ENCODE data around the gene GCC1.

Gene GCC1
- 73.6 to 111 reads per million in 2 donors for total RNA-seq

- DNase-seq, result peak; percentile 87 to 91 (median 89)
Measured at GRCh38 chr7:127585044-127585953, at the start of gene GCC1. Gene GCC1 (minus strand): TSS chr7:127585596. CDS start chr7:127585182, 414 bp downstream.

GRCh38 chr7:127632276-127632910 is 47.0 kb upstream of the GCC1 start:
- DNase-seq, result no peak

- DNase-seq, result peak in 1 of 5 experiments; percentile 14
Measured at GRCh38 chr7:127629268-127629854, 44.0 kb upstream of the GCC1 start.

- no peak for DNase-seq
Measured at GRCh38 chr7:127628445-127628844, 43.0 kb upstream of the GCC1 start.

- no peak for DNase-seq
Measured at GRCh38 chr7:127625331-127625730, 39.9 kb upstream of the GCC1 start.

- DNase-seq, result no peak
Measured at GRCh38 chr7:127620406-127621233, 35.2 kb upstream of the GCC1 start.

GRCh38 chr7:127619681-127620405 is 34.4 kb upstream of the GCC1 start:
- DNase-seq, result no peak

GRCh38 chr7:127618775-127619174 is 33.4 kb upstream of the GCC1 start:
- DNase-seq, result no peak

- no peak for DNase-seq
Measured at GRCh38 chr7:127618042-127618441, 32.6 kb upstream of the GCC1 start, which contains the start of gene PAX4. Gene PAX4 (minus strand): TSS chr7:127618142. CDS start chr7:127615928, 2,214 bp downstream.

- no peak for DNase-seq
Measured at GRCh38 chr7:127616724-127617123, 31.3 kb upstream of the GCC1 start.

GRCh38 chr7:127612263-127612662 is 26.9 kb upstream of the GCC1 start:
- DNase-seq, result no peak

- no peak for DNase-seq
Measured at GRCh38 chr7:127609297-127609696, 23.9 kb upstream of the GCC1 start.

- DNase-seq, result no peak
Measured at GRCh38 chr7:127608446-127608845, 23.1 kb upstream of the GCC1 start.

GRCh38 chr7:127600885-127601284 is 15.5 kb upstream of the GCC1 start:
- no peak for DNase-seq

GRCh38 chr7:127598318-127598717 is 12.9 kb upstream of the GCC1 start:
- no peak for DNase-seq

GRCh38 chr7:127595737-127596136 is 10.3 kb upstream of the GCC1 start:
- DNase-seq, result no peak

- no peak for DNase-seq
Measured at GRCh38 chr7:127594490-127594889, 9.1 kb upstream of the GCC1 start.

- no peak for DNase-seq
Measured at GRCh38 chr7:127592550-127592949, 7.2 kb upstream of the GCC1 start.

- DNase-seq, result no peak
Measured at GRCh38 chr7:127591591-127591990, 6.2 kb upstream of the GCC1 start.

- DNase-seq, result no peak
Measured at GRCh38 chr7:127591189-127591588, 5.8 kb upstream of the GCC1 start.

GRCh38 chr7:127589896-127590295 is 4.5 kb upstream of the GCC1 start:
- DNase-seq, result no peak

Measured in T-helper 2 cell (primary cell).